Activated CD8-positive, alpha-beta T cell treated with anti-CD3 and anti-CD28 coated beads, Interleukin-2, amount 10 ng/mL, durations not matched to agents 7 days and 5 days (primary cell): Measurements from ENCODE around the gene KIR2DL4. TPM values are rescaled to one million over a fixed set of nuclear protein-coding genes. Genes with fewer than 3 reads are reported as not detected.
"Not testable (repeated sequence)": the region's sequence is repeated elsewhere in the genome, so short reads cannot be mapped to it uniquely, and the experiment has no call there.

ENCODE experiments used
- ATAC-seq: fragments of 150-1000 bp; cut with Tn5 transposase; one replicate; pipeline ENCODE4 v1.10.0; 2021; ENCODE audit warnings: moderate library complexity
- CTCF ChIA-PET: fragments of 350-600 bp; sonication (Branson Sonifier 250); formaldehyde crosslinking; loops from one replicate; lab custom pipeline; 2021; ENCODE audit warnings: antibody characterized with exemption; lab: Charles Lee
- POLR2A ChIA-PET: fragments of 350-600 bp; sonication (Branson Sonifier 250); formaldehyde crosslinking; loops from one replicate; lab custom pipeline; 2021; ENCODE audit warnings: antibody characterized with exemption; lab: Charles Lee
- DNase-seq: peaks from one replicate; pipeline ENCODE4 v3.0.0-alpha.2; 2020
- H3K27ac Mint-ChIP-seq: one replicate; pipeline ENCODE4 v1.8.0; 2021; ENCODE audit warnings: mild to moderate bottlenecking, mixed read lengths
- H3K27me3 Mint-ChIP-seq: one replicate; pipeline ENCODE4 v1.8.0; 2021; ENCODE audit warnings: low read depth, mixed read lengths
- H3K36me3 Mint-ChIP-seq: one replicate; pipeline ENCODE4 v1.8.0; 2021; ENCODE audit warnings: low read depth, mixed read lengths
- H3K4me1 Mint-ChIP-seq: one replicate; pipeline ENCODE4 v1.8.0; 2021; ENCODE audit warnings: low read depth, mixed read lengths
- H3K4me3 Mint-ChIP-seq: one replicate; pipeline ENCODE4 v1.8.0; 2021; ENCODE audit warnings: mild to moderate bottlenecking, mixed read lengths
- H3K9me3 Mint-ChIP-seq: one replicate; pipeline ENCODE4 v1.8.0; 2022; ENCODE audit warnings: mixed read lengths; ENCODE audit not compliant: insufficient read depth
- total RNA-seq, 2 experiments: library from RNA; stranded (reverse); gene quantifications; one replicate each; pipeline ENCODE4 v1.2.3, GENCODE V29; 2021

Gene KIR2DL4
- not detected for total RNA-seq

- H3K27me3 Mint-ChIP-seq = peaks cover 31% of the 10 kb centered on the region
- H3K4me1 Mint-ChIP-seq = no peaks in the 10 kb centered on the region
- H3K27ac Mint-ChIP-seq = no peak within 1 kb of the TSS
- no peak for ATAC-seq
- no peak within 1 kb of the TSS for H3K4me3 Mint-ChIP-seq
- ChIA-PET CTCF (no interaction called here), POLR2A (no interaction called here)
- no peaks in the 10 kb centered on the region for H3K36me3 Mint-ChIP-seq
- DNase-seq = no peak
- no peaks in the 10 kb centered on the region for H3K9me3 Mint-ChIP-seq
Measured at GRCh38 chr19:54803410-54803809, at the start of gene KIR2DL4. Gene KIR2DL4, plus strand, starts transcription at chr19:54803610. Its CDS starts 42 bp downstream, at chr19:54803652.

GRCh38 chr19:54756204-54757110 is 47.0 kb upstream of the KIR2DL4 start:
- H3K27me3 Mint-ChIP-seq, DNase-seq, POLR2A ChIA-PET, H3K4me3 Mint-ChIP-seq, H3K9me3 Mint-ChIP-seq, CTCF ChIA-PET, H3K4me1 Mint-ChIP-seq, H3K27ac Mint-ChIP-seq, ATAC-seq, H3K36me3 Mint-ChIP-seq: not testable (repeated sequence)

GRCh38 chr19:54758577-54758976 is 44.8 kb upstream of the KIR2DL4 start:
- H3K9me3 Mint-ChIP-seq, H3K4me3 Mint-ChIP-seq, ATAC-seq, H3K36me3 Mint-ChIP-seq, H3K27ac Mint-ChIP-seq, POLR2A ChIA-PET, H3K27me3 Mint-ChIP-seq, CTCF ChIA-PET, H3K4me1 Mint-ChIP-seq, DNase-seq: not testable (repeated sequence)

- ATAC-seq, H3K4me1 Mint-ChIP-seq, H3K36me3 Mint-ChIP-seq, H3K9me3 Mint-ChIP-seq, H3K27ac Mint-ChIP-seq, H3K4me3 Mint-ChIP-seq, POLR2A ChIA-PET, DNase-seq, H3K27me3 Mint-ChIP-seq, CTCF ChIA-PET: not testable (repeated sequence)
Measured at GRCh38 chr19:54764219-54764618, 39.2 kb upstream of the KIR2DL4 start.

GRCh38 chr19:54766464-54766863 is 36.9 kb upstream of the KIR2DL4 start:
- H3K27me3 Mint-ChIP-seq, H3K36me3 Mint-ChIP-seq, POLR2A ChIA-PET, H3K4me3 Mint-ChIP-seq, ATAC-seq, H3K27ac Mint-ChIP-seq, H3K4me1 Mint-ChIP-seq, DNase-seq, H3K9me3 Mint-ChIP-seq, CTCF ChIA-PET: not testable (repeated sequence)

GRCh38 chr19:54769646-54770045 is 33.8 kb upstream of the KIR2DL4 start, which contains the start of gene KIR2DL1:
Gene KIR2DL1, plus strand, starts transcription at chr19:54769793. Its CDS starts 58 bp downstream, at chr19:54769851.
- H3K4me3 Mint-ChIP-seq, H3K27me3 Mint-ChIP-seq, POLR2A ChIA-PET: not testable (repeated sequence)

GRCh38 chr19:54770511-54770910 is 32.9 kb upstream of the KIR2DL4 start:
- H3K36me3 Mint-ChIP-seq, ATAC-seq, H3K27me3 Mint-ChIP-seq, POLR2A ChIA-PET, H3K27ac Mint-ChIP-seq, CTCF ChIA-PET, DNase-seq, H3K4me1 Mint-ChIP-seq, H3K4me3 Mint-ChIP-seq, H3K9me3 Mint-ChIP-seq: not testable (repeated sequence)

More at GRCh38 chr19:54769646-54770045, 33.8 kb upstream of the KIR2DL4 start, which contains the start of gene KIR2DL1:
- CTCF ChIA-PET, H3K4me1 Mint-ChIP-seq, DNase-seq, ATAC-seq, H3K27ac Mint-ChIP-seq, H3K9me3 Mint-ChIP-seq, H3K36me3 Mint-ChIP-seq: not testable (repeated sequence)

GRCh38 chr19:54771018-54771960 is 32.1 kb upstream of the KIR2DL4 start:
- POLR2A ChIA-PET = not testable (repeated sequence)

GRCh38 chr19:54772666-54773065 is 30.7 kb upstream of the KIR2DL4 start:
- H3K9me3 Mint-ChIP-seq, CTCF ChIA-PET, DNase-seq, ATAC-seq, H3K36me3 Mint-ChIP-seq, POLR2A ChIA-PET, H3K27ac Mint-ChIP-seq, H3K4me3 Mint-ChIP-seq, H3K27me3 Mint-ChIP-seq, H3K4me1 Mint-ChIP-seq: not testable (repeated sequence)

More at GRCh38 chr19:54771018-54771960, 32.1 kb upstream of the KIR2DL4 start:
- H3K9me3 Mint-ChIP-seq, H3K36me3 Mint-ChIP-seq, ATAC-seq, H3K27ac Mint-ChIP-seq, H3K4me1 Mint-ChIP-seq, CTCF ChIA-PET, DNase-seq, H3K4me3 Mint-ChIP-seq, H3K27me3 Mint-ChIP-seq: not testable (repeated sequence)

- CTCF ChIA-PET, H3K4me1 Mint-ChIP-seq, H3K4me3 Mint-ChIP-seq, H3K27me3 Mint-ChIP-seq, ATAC-seq, H3K36me3 Mint-ChIP-seq, POLR2A ChIA-PET, H3K27ac Mint-ChIP-seq, H3K9me3 Mint-ChIP-seq, DNase-seq: not testable (repeated sequence)
Measured at GRCh38 chr19:54775095-54775815, 28.2 kb upstream of the KIR2DL4 start.

- not testable (repeated sequence) for H3K4me3 Mint-ChIP-seq
Measured at GRCh38 chr19:54775830-54776229, 27.6 kb upstream of the KIR2DL4 start.

More at GRCh38 chr19:54775830-54776229, 27.6 kb upstream of the KIR2DL4 start:
- H3K27ac Mint-ChIP-seq, ATAC-seq, CTCF ChIA-PET, H3K9me3 Mint-ChIP-seq, H3K4me1 Mint-ChIP-seq, H3K36me3 Mint-ChIP-seq, POLR2A ChIA-PET, DNase-seq, H3K27me3 Mint-ChIP-seq: not testable (repeated sequence)
